HG02642 (cell line): ENCODE data around the gene DSC3.
"Not testable (repeated sequence)": the region's sequence is repeated elsewhere in the genome, so short reads cannot be mapped to it uniquely, and the experiment has no call there.

Experiments
- ATAC-seq: cut with Tn5 transposase; IDR thresholded peaks from one replicate; pipeline ENCODE4 v1.9.1; 2021; ENCODE audit warnings: mild to moderate bottlenecking; ENCODE audit not compliant: unreplicated experiment, poor library complexity

Gene DSC3

DNA sequence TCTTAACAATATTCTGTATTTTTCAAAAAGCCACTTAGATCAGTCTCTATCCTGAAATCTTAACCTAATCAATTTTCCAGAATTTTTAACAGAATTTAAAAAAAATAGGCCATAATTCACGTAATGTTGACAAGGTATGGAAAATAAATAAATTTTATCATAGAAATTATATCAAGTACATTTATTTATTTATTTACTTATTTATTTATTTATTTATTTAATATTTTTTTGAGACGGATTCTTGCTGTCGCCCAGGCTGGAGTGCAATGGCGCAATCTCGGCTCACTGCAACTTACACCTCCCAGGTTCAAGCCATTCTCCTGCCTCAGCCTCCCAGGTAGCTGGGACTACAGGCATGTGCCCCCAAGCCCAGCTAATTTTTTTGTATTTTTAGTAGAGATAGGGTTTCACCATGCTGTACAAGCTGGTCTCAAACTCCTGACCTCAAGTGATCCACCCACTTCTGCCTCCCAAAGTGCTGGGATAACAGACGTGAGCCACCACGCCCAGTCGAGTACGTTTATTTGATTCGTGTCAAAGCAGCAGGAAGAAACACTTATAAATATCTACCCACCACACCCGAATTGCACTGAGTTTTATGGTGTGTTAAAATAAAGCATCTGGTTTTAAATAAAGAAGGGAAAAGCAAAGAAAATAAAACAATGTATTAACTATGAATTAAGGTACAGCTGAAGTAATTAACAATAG lies 60.1 kb downstream of the DSC3 start:
- ATAC-seq: no peak

DNA sequence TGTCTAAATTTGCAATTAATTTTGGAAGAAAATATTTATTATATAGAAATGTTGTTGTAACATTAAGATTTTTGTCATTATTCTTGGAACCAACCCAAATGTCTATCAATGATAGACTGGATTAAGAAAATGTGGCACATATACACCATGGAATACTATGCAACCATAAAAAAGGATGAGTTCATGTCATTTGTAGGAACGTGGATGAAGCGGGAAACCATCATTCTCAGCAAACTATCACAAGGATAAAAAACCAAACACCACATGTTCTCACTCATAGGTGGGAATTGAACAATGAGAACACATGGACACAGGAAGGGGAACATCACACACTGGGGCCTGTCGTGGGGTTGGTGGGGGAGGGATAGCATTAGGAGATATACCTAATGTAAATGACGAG lies 64.5 kb downstream of the DSC3 start:
- not testable (repeated sequence) for ATAC-seq

DNA sequence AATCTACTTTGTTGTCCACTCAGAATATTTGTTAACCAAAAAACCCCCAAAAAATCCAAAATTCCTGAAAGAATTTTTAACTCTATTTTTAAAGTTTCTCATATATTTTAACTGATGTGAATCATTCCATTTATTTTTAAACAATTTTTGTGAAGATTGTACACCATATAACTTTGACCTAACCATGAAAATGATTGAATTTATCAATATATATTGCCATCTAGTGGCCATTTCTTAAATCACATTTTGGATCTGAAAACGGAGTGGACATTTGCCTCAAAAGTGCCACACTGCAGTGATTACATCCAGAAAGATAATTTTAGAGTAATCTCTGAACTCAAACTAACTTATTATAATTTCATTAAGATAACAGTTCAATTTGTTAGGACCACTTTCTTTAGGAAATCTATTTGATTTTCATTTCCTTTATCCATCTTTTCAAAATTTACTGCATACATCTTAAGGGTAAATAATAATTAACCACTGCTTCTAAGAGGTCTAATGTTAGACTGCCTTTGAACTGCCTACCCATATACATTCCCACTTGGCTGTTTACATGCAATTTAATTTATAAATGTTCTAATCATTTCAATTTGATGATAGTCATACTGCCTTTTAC lies 71.1 kb downstream of the DSC3 start:
- ATAC-seq: peak; percentile 75

DNA sequence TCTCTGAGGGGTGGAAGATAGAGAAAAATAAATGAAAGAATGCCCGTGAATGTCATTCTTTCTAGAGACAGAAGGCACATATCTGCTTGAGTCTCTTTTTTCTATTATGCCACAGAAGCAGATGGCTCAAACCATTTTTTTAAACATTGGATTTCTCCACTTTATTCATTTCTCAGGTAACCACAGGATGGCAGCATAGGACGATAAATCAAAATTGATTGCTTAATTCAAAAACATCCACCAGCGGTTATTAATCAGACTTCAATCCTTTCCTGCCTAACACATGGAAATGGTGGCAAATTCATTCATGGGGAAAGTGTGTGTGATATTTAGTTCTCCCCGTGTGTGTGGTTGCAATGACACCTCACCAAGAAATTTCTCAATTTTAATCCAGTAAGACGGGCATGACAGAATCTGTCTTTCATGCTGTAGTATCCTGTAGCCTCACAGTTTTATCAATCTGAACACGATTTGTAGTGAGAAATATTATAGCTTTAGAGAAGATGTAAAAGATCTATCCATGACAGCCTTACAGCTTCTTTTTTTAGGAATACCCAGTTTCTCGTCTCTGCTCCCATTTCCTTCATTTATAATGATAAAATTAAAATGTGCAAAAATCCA lies 72.2 kb downstream of the DSC3 start:
- no peak for ATAC-seq

DNA sequence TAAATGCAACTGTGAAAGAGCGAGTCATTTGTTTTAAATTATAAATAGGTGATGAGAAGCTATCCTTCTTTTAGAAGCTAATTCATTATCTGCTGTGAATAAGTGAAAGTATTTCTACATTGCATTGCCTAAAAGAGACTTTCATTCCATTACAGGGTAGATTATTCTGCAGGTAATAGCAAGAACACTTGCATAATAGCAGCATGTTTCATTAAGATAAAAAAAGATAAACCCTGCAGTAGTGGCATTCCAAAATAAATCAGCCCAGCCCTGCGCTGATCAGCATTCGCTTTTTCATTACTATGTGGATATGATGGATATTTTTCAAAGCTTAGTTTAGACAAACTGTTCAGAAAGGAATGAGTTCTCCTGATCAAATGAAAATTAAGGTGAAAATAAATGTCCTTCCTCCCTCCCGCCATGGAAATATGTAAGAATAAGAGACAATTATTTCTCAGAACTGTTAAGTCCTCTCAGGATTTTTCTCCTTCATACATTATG lies 72.8 kb downstream of the DSC3 start:
- no peak for ATAC-seq

DNA sequence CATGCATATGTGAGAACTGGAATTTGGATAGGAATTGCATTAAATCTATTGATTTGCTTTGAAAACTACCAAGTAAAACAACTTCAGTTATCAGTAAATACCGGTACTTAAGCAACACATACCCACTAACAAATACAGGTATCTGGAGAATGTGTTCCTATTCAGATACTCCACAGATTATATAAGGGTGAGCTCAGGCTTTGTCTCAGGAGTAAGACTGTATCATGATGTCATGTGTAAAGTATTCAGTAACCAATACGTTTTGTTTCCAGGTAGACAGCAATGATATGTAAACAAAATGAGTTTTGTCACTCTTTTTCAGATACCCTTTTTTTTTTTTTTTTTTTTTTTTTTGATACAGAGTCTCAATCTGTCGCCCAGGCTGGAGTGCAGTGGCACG lies 74.8 kb downstream of the DSC3 start:
- ATAC-seq: no peak

DNA sequence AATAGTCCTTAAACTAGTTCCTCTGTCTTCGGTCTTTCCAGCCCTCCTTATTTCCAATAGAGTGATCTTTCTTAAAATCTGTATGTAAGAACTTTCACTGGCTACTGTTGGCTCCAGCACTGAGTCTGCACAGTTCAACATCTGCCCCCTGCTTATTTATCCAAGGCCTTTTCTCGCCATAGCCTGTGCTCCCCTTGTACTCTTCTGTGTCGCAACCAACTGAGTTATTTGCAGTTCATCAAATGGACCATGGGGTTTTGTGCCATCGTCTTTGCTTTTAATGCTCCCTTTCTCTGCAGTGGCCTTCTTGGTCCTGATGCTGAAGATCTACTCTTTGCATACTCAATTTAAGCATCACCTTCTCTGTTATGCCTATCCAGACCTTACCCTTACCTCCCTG lies 77.3 kb downstream of the DSC3 start:
- ATAC-seq: no peak

DNA sequence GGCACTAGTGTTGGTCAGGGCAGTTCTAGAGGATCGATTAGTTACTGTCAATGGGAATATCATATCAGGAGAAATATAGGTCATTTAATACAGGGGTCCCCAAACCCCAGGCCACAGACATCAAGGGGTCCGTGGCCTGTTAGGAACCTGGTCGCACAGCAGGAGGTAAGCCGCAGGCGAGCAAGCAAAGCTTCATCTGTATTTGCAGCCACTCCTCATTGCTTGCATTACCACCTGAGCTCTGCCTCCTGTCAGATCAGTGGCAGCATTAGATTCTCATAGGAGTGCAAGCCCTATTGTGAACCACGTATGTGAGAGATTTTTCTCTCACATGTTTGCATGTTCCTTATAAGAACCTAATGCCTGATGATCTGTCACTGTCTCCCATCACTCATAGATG lies 81.9 kb downstream of the DSC3 start:
- ATAC-seq: no peak

DNA sequence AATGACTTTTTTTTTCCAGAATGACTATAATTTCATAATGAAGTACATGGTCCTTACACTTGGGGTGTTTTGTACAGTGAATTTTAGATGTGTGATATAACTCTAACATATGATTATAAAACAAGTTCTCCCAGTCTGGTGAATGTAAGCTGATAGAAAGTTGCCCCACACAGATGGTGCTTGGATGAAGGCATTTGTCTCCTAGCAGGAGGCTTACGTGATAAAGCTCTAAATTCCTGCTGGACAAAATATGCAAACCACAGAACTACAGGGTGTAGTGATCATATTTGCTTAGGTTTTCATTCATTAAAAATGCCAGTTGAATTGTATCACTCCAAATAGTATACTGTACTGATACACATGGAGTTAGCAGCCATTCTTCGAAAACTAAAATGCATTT lies 85.5 kb downstream of the DSC3 start:
- no peak for ATAC-seq

DNA sequence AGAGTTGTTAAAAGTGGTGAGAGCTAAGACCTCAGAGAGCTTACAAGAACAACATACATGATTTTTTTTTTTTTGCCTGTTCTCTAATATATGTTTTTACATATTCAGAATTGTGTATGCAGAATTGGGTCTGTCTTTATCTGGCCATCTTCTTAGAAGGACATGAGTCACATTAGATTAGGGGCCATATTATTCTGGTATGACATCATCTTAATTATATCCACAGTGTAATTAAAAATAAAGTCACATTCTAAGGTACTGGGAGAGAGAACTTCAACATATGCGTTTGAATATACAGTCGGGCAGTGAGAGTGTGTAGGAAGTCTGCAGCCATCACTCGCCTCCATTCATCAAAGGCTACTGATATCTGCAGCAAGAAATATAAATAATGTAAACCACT lies 88.3 kb downstream of the DSC3 start:
- no peak for ATAC-seq

DNA sequence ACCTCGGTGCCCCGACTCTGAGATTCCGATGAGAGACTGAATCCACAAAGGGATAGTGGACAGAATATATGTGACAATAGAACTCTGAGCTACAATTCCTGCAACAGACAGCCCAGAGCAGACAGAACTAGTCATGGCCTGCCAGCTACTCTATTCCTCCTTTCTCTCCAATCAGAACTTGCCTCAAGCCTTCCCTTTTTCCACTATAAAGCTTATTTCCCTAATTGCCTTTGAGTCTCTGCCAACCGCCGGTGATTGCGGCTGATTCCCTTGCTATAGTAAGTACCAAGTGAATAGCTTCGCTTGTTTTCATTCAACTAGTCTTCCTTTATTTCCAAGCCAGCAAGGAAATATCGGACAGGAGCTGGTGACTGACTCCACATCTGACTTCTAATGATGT lies 96.8 kb downstream of the DSC3 start:
- no peak for ATAC-seq

DNA sequence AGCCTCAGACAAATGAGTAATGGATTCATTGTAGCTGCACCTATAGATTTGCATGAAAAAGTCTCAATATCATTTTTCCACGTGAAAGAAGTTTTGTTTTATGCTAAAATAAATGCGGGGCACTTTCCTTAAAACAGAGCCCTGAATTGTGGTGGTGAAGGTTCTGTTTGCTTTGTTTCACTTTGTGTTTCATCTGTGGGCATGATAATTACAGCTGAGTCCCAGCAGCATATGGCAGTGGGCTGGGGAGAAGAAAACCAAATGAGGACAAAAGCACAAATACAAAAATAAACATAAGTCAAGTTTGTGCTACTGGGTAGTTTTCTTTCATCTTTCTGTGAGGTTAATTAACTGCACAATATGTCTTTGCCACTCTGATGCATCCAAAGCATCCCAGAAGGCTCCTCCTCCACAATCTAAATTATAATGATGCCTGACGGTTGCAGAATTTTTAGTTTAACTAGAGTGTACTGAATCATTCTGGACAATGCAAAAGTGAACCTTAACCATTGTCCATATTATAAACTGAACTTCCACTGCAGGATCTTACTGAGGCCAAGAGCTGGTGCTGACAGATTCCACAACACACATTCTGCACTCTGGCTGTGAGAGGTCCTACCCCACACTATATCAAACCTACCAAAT lies 97.6 kb downstream of the DSC3 start:
- no peak for ATAC-seq

DNA sequence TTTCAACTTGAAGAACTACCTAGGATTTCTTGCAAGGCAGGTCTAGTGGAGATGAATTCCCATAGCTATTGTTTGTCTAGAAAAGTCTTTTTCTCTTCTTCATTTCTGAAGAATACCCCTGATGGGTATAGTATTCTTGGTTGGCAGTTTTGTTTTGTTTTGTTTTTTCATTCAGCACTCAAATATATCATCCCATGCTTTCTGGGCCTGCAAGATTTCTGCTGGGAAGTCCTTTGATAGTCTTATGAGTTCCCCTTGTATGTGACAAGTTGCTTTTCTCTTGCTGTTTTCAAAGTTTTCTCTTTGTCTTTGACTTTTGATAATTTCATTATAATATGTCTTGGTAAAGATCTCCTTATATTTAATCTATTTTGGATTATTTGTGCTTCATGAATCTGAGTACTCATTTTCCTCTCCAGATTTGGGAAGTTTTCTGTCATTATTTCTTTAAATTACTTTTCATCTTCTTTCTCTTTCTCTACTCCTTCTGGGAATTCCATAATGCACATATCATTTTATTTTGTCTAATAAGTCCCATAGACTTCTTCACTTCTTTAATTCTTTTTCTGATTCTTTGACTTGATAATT lies 101.5 kb downstream of the DSC3 start:
- no peak for ATAC-seq
